CD14-positive monocyte (primary cell): ENCODE results near the gene PRR18. TPM values are rescaled to one million over a fixed set of nuclear protein-coding genes. Genes with fewer than 3 reads are reported as not detected.
A peak's percentile ranks its signal among the peaks of the same experiment; 100 is the strongest.

Experiments used
- DNase-seq, 3 donors: peaks; one replicate each; pipeline ENCODE4 v3.0.0-alpha.2; 2011 to 2022
- H2AFZ ChIP-seq: 2 replicates; pipeline ENCODE4 v1.6.0; 2012; ENCODE audit warnings: mild to moderate bottlenecking, low read depth, low read length, inconsistent platforms; ENCODE audit not compliant: insufficient read depth, poor library complexity, severe bottlenecking
- H3K27ac ChIP-seq, 2 donors: 1 replicate in 1 of 2; 2 replicates in 1 of 2; pipeline ENCODE4 v1.5.1; 2012 to 2013; ENCODE audit warnings: low read length in 2 of 2, control low read depth in 1 of 2, inconsistent platforms in 1 of 2, low read depth in 1 of 2, mild to moderate bottlenecking in 1 of 2
- H3K27me3 ChIP-seq, 2 donors: one replicate each; pipeline versions ENCODE4 v1.6.0 to v1.6.1; 2011 to 2013; ENCODE audit warnings: low read length in 2 of 2; ENCODE audit not compliant: control insufficient read depth in 2 of 2, insufficient read depth in 2 of 2
- H3K36me3 ChIP-seq, 2 donors: replicated peaks in 1 of 2; 1 replicate in 1 of 2; 2 replicates in 1 of 2; pipeline versions ENCODE4 v1.5.1 to v1.6.1; 2012 to 2013; ENCODE audit warnings: low read length in 2 of 2, control low read depth in 1 of 2, inconsistent platforms in 1 of 2, mild to moderate bottlenecking in 1 of 2; ENCODE audit not compliant: insufficient read depth in 2 of 2, control insufficient read depth in 1 of 2
- H3K4me1 ChIP-seq, 2 donors: 1 replicate in 1 of 2; 2 replicates in 1 of 2; pipeline versions ENCODE4 v1.5.1 to v1.6.1; 2012 to 2013; ENCODE audit warnings: low read length in 2 of 2, control low read depth in 1 of 2, inconsistent platforms in 1 of 2, mild to moderate bottlenecking in 1 of 2, moderate library complexity in 1 of 2; ENCODE audit not compliant: insufficient read depth in 2 of 2, control insufficient read depth in 1 of 2
- H3K4me2 ChIP-seq: replicated peaks from 2 replicates; pipeline ENCODE3; 2012; ENCODE audit warnings: low read length, moderate library complexity, mild to moderate bottlenecking; ENCODE audit not compliant: poor library complexity, severe bottlenecking; ENCODE audit errors: extremely low read depth
- H3K4me3 ChIP-seq, 3 experiments: fragments of 200-600 bp in 1 of 3; sonication (generic) in 1 of 3; replicated peaks in 1 of 3; 1 replicate in 2 of 3; 2 replicates in 1 of 3; pipeline ENCODE4 v1.5.1; 2011 to 2013; ENCODE audit warnings: low read length in 3 of 3, mild to moderate bottlenecking in 3 of 3, control low read depth in 2 of 3, low read depth in 2 of 3, inconsistent platforms in 1 of 3, moderate library complexity in 1 of 3
- H3K79me2 ChIP-seq: 2 replicates; pipeline ENCODE4 v1.6.0; 2012; ENCODE audit warnings: mild to moderate bottlenecking, control low read depth, inconsistent platforms, low read length, moderate library complexity; ENCODE audit not compliant: insufficient read depth
- H3K9ac ChIP-seq: 2 replicates; pipeline ENCODE4 v1.6.0; 2017; ENCODE audit warnings: low read length, mild to moderate bottlenecking; ENCODE audit not compliant: insufficient read depth, poor library complexity, severe bottlenecking
- H3K9me3 ChIP-seq, 2 donors: replicated peaks in 1 of 2; 1 replicate in 1 of 2; 2 replicates in 1 of 2; pipeline versions ENCODE4 v1.5.1 to v1.6.1; 2012 to 2013; ENCODE audit warnings: low read length in 2 of 2, control low read depth in 1 of 2; ENCODE audit not compliant: control insufficient read depth in 1 of 2, insufficient read depth in 1 of 2
- H4K20me1 ChIP-seq: 2 replicates; pipeline ENCODE4 v1.6.0; 2012; ENCODE audit warnings: mild to moderate bottlenecking, low read length, control low read depth, moderate library complexity; ENCODE audit not compliant: insufficient read depth
- H3K27ac Mint-ChIP-seq, 7 donors: one replicate each; pipeline ENCODE4 v1.8.0; 2020; ENCODE audit warnings: mild to moderate bottlenecking in 7 of 7, mixed read lengths in 7 of 7, moderate library complexity in 6 of 7, inconsistent platforms in 2 of 7
- H3K27me3 Mint-ChIP-seq, 3 donors: one replicate each; pipeline ENCODE4 v1.8.0; 2021 to 2022; ENCODE audit warnings: low read depth in 3 of 3, mild to moderate bottlenecking in 3 of 3, mixed read lengths in 3 of 3, moderate library complexity in 3 of 3, inconsistent platforms in 1 of 3
- H3K36me3 Mint-ChIP-seq, 2 donors: one replicate each; pipeline ENCODE4 v1.8.0; 2020; ENCODE audit warnings: mixed read lengths in 2 of 2, inconsistent platforms in 1 of 2, mild to moderate bottlenecking in 1 of 2
- H3K4me1 Mint-ChIP-seq: one replicate; pipeline ENCODE4 v1.8.0; 2020; ENCODE audit warnings: mild to moderate bottlenecking, mixed read lengths
- H3K4me3 Mint-ChIP-seq, 2 donors: one replicate each; pipeline ENCODE4 v1.8.0; 2020; ENCODE audit warnings: mild to moderate bottlenecking in 2 of 2, mixed read lengths in 2 of 2, moderate library complexity in 1 of 2
- H3K9me3 Mint-ChIP-seq, 7 donors: one replicate each; pipeline ENCODE4 v1.8.0; 2020 to 2022; ENCODE audit warnings: mixed read lengths in 7 of 7, mild to moderate bottlenecking in 6 of 7, moderate library complexity in 6 of 7, inconsistent platforms in 2 of 7
- CTCF ChIP-seq: fragments of 200-600 bp; IDR thresholded peaks from one replicate; pipeline ENCODE4 v1.8.0; 2022; ENCODE audit warnings: antibody characterized with exemption, mild to moderate bottlenecking
- WGBS: methylation state at CpG from one replicate; pipeline ENCODE4 v1.1.5; 2013; ENCODE audit warnings: missing lambda C conversion rate; ENCODE audit not compliant: insufficient coverage; 5-methylcytosine and 5-hydroxymethylcytosine counted together
- intact Hi-C, 2 donors: fragments of 100-400 bp; cut with micrococcal nuclease; formaldehyde crosslinking; loops; one replicate each; pipeline versions ENCODE4 v1.15.0 to v1.15.1; 2023
- polyA plus RNA-seq, 3 donors: library from polyadenylated mRNA; depleted of rRNA in 1 of 3; unstranded in 2 of 3; stranded (reverse) in 1 of 3; fragments of 300-500 nt in 2 of 3; fragments of >200 nt in 1 of 3; fragmentation: Illumina TruSeq in 2 of 3; gene quantifications; 1 replicate in 2 of 3; 2 replicates in 1 of 3; pipeline ENCODE4 v1.2.3, GENCODE V29; 2012 to 2021

PRR18 gene
- polyA plus RNA-seq, 3 donors: not detected

- intact Hi-C loops: no loop called here
- H3K9me3 ChIP-seq: no peaks in the 10 kb centered on the region
- H3K9ac ChIP-seq: no peak overlapping the region
- Mint-ChIP-seq H3K27ac (no peak overlapping the region), H3K36me3 (no peaks in the 10 kb centered on the region), H3K27me3 (no peaks in the 10 kb centered on the region), H3K9me3 (peaks cover 0 to 10% (median 2%) of the 10 kb centered on the region in 7 donors), H3K4me3 (peak overlapping the region in 1 of 2 donors; percentile 23), H3K4me1 (peaks cover 9% of the 10 kb centered on the region)
- H3K4me1 ChIP-seq: peaks cover 0 to 5% of the 10 kb centered on the region in 2 donors
- no peaks in the 10 kb centered on the region for H3K79me2 ChIP-seq
- no peaks in the 10 kb centered on the region for H3K27me3 ChIP-seq
- no peak overlapping the region for H3K4me3 ChIP-seq
- H2AFZ ChIP-seq: no peak overlapping the region
- H4K20me1 ChIP-seq: no peaks in the 10 kb centered on the region
- no peak for DNase-seq
- H3K4me2 ChIP-seq: no peak overlapping the region
- no peak overlapping the region for H3K27ac ChIP-seq
- no peaks in the 10 kb centered on the region for H3K36me3 ChIP-seq
- no peak for TF ChIP-seq CTCF
- WGBS: no CpG with 5 or more reads among the region's 1 CpG
Measured at GRCh38 chr6:166353507-166353906, 45.3 kb upstream of the PRR18 start.

DNA sequence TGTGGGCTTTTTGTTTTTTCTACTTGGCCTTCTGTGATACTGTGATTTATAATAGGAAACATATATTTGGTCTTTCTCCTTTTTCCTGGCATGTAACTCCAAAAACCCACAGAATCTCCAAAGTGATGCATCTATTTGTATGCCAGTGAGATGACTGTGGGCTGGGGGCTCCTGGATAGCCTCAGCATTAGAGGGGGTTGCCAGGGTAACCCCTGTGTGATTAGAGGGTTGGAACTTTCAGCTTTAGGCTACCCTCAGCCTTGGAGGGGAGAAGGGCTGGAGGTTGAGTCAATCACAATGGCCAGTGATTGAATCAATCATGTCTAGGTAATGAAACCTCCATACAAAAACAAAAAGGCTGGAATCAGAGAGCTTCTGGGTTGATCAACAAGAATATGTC is 44.7 kb upstream of the PRR18 start:
- Histone ChIP-seq H3K4me3 (no peak overlapping the region), H3K79me2 (no peaks in the 10 kb centered on the region), H3K4me1 (peaks cover 4 to 7% of the 10 kb centered on the region in 2 donors), H3K27ac (no peak overlapping the region), H3K9me3 (no peaks in the 10 kb centered on the region), H3K4me2 (no peak overlapping the region), H3K27me3 (no peaks in the 10 kb centered on the region), H2AFZ (no peak overlapping the region), H3K9ac (no peak overlapping the region), H3K36me3 (no peaks in the 10 kb centered on the region), H4K20me1 (no peaks in the 10 kb centered on the region)
- no peak overlapping the region for H3K4me3 Mint-ChIP-seq
- no peaks in the 10 kb centered on the region for H3K36me3 Mint-ChIP-seq
- H3K27ac Mint-ChIP-seq: peak overlapping the region in 1 of 7 donors; percentile 55
- intact Hi-C loops: no loop called here
- peaks cover 0 to 10% (median 2%) of the 10 kb centered on the region in 7 donors for H3K9me3 Mint-ChIP-seq
- peaks cover 13% of the 10 kb centered on the region for H3K4me1 Mint-ChIP-seq
- no peak for TF ChIP-seq CTCF
- no peak for DNase-seq
- H3K27me3 Mint-ChIP-seq: no peaks in the 10 kb centered on the region
